K562 (cell line): ENCODE results near the gene ITGBL1. TPM values are rescaled to one million over a fixed set of nuclear protein-coding genes. Genes with fewer than 3 reads are reported as not detected.

Experiments used
- ATAC-seq: fragments of 200-7000 bp; cut with Tn5 transposase; 3 replicates; pipeline ENCODE4 v1.9.1; 2020; ENCODE audit warnings: moderate library complexity
- BruUV-seq: library from RNA; stranded (reverse); fragments of 400-500 nt; replicated peaks from 2 replicates; lab custom pipeline; 2021; lab: Mats Ljungman, UMichigan
- CTCF ChIA-PET: fragments of 300-600 bp; formaldehyde crosslinking; extraction: SDS; loops from one replicate; lab custom pipeline; 2021; ENCODE audit warnings: low intra/inter-chr PET ratio; lab: Yijun Ruan, JAX
- POLR2A ChIA-PET: fragments of 300-600, 350-650 bp; sonication (Branson Sonifier 250); formaldehyde crosslinking; extraction: SDS; loops from one replicate; lab custom pipeline; 2021; ENCODE audit warnings: antibody characterized with exemption, inconsistent platforms; lab: Yijun Ruan, JAX
- DNase-seq, 4 experiments: peaks; one replicate each; pipeline versions ENCODE4 v3.0.0 to v3.0.0-alpha.2; 2011 to 2018; ENCODE audit warnings: low spot score in 3 of 4, mixed read lengths in 3 of 4; ENCODE audit errors: extremely low read depth in 1 of 4
- FAIRE-seq: peaks from 2 replicates; lab custom pipeline; 2011; peaks lifted over from hg19 to GRCh38; lab: Jason Lieb, UNC
- H2AFZ ChIP-seq: 2 replicates; pipeline ENCODE4 v1.6.0; 2011; ENCODE audit warnings: low read depth, low read length, control low read depth, inconsistent platforms
- H3K27ac ChIP-seq: fragments of 200-600 bp; 3 replicates; pipeline ENCODE4 v1.8.0; 2011; ENCODE audit warnings: low read depth, mild to moderate bottlenecking, control low read depth, inconsistent platforms, low read length, moderate library complexity, mixed read lengths; ENCODE audit errors: extremely low read depth
- H3K27me3 ChIP-seq, 2 experiments: fragments of 300-600 bp in 1 of 2; 2 replicates in 1 of 2; 3 replicates in 1 of 2; pipeline versions ENCODE4 v1.6.0 to v1.8.0; 2011; ENCODE audit warnings: inconsistent platforms in 2 of 2, low read length in 2 of 2, mild to moderate bottlenecking in 1 of 2, mixed read lengths in 1 of 2, moderate library complexity in 1 of 2; ENCODE audit not compliant: control insufficient read depth in 2 of 2, insufficient read depth in 2 of 2
- H3K36me3 ChIP-seq: fragments of 300-600 bp; 3 replicates; pipeline ENCODE4 v1.8.0; 2011; ENCODE audit warnings: mild to moderate bottlenecking, low read length, inconsistent platforms; ENCODE audit not compliant: control insufficient read depth, insufficient read depth
- H3K4me1 ChIP-seq, 2 experiments: fragments of 200-600 bp in 1 of 2; replicated peaks in 1 of 2; 2 replicates in 1 of 2; 3 replicates in 1 of 2; pipeline versions ENCODE4 v1.5.1 to v1.8.0; 2011; ENCODE audit warnings: inconsistent platforms in 2 of 2, low read length in 2 of 2, mild to moderate bottlenecking in 1 of 2, mixed read lengths in 1 of 2, moderate library complexity in 1 of 2; ENCODE audit not compliant: control insufficient read depth in 2 of 2, insufficient read depth in 2 of 2
- H3K4me2 ChIP-seq: 2 replicates; pipeline ENCODE4 v1.6.1; 2011; ENCODE audit warnings: low read length, control low read depth, inconsistent platforms, mixed read lengths; ENCODE audit not compliant: insufficient read depth
- H3K4me3 ChIP-seq: fragments of 200-600 bp; sonication (generic), shearing (Covaris generic); 2 replicates; pipeline ENCODE4 v1.5.1; 2016; ENCODE audit warnings: control low read depth, inconsistent platforms
- H3K79me2 ChIP-seq: fragments of 200-600 bp; 3 replicates; pipeline ENCODE4 v1.8.0; 2011; ENCODE audit warnings: low read length, inconsistent platforms; ENCODE audit not compliant: control insufficient read depth, insufficient read depth
- H3K9ac ChIP-seq, 2 experiments: 2 replicates each; pipeline versions ENCODE4 v1.6.0 to v1.6.1; 2011; ENCODE audit warnings: low read depth in 2 of 2, low read length in 2 of 2, control low read depth in 1 of 2, inconsistent platforms in 1 of 2, mild to moderate bottlenecking in 1 of 2, mixed read lengths in 1 of 2; ENCODE audit not compliant: insufficient read depth in 1 of 2
- H3K9me1 ChIP-seq: one replicate; pipeline ENCODE4 v1.6.0; 2011; ENCODE audit warnings: inconsistent platforms, mild to moderate bottlenecking, low read length, moderate library complexity; ENCODE audit not compliant: control insufficient read depth, insufficient read depth
- H3K9me3 ChIP-seq: replicated peaks from 2 replicates; pipeline ENCODE4 v1.5.1; 2011; ENCODE audit warnings: low read depth, low read length, inconsistent platforms; ENCODE audit not compliant: control insufficient read depth, insufficient read depth
- H4K20me1 ChIP-seq: replicated peaks from 2 replicates; pipeline ENCODE4 v1.6.1; 2011; ENCODE audit warnings: low read length, inconsistent platforms, mixed read lengths; ENCODE audit not compliant: control insufficient read depth, insufficient read depth
- BACH1 ChIP-seq: fragments of 200-800 bp; sonication (Bioruptor generic); IDR thresholded peaks from 2 replicates; pipeline ENCODE4 v1.6.1; 2016; ENCODE audit warnings: missing genetic modification characterization, missing compliant biosample characterization
- C11orf30 ChIP-seq: fragments of 450-650 bp; IDR thresholded peaks from 2 replicates; pipeline ENCODE4 v1.6.1; 2016; ENCODE audit warnings: low read depth, mild to moderate bottlenecking
- CBFB ChIP-seq: sonication (generic); formaldehyde crosslinking; IDR thresholded peaks from 2 replicates; pipeline ENCODE4 v1.4.0; 2020; ENCODE audit warnings: mild to moderate bottlenecking, missing genetic modification reagents
- GTF2E2 ChIP-seq: fragments of 200-800 bp; sonication (Bioruptor generic); IDR thresholded peaks from 2 replicates; pipeline ENCODE4 v1.6.1; 2016; ENCODE audit warnings: missing genetic modification characterization, missing compliant biosample characterization
- HNRNPH1 ChIP-seq: fragments of 200-400 bp; formaldehyde crosslinking; optimal IDR thresholded peaks from 2 replicates; pipeline ENCODE3; 2017; ENCODE audit warnings: low read depth, mild to moderate bottlenecking, low read length, moderate library complexity
- PRPF4 ChIP-seq: fragments of 200-400 bp; formaldehyde crosslinking; IDR thresholded peaks from one replicate; pipeline ENCODE4 v1.6.1; 2017; ENCODE audit warnings: low read length, low read depth, mild to moderate bottlenecking; ENCODE audit not compliant: insufficient read depth, poor library complexity, severe bottlenecking
- SIX5 ChIP-seq, 2 experiments: IDR thresholded peaks; 2 replicates each; pipeline ENCODE4 v1.6.1; 2011; ENCODE audit warnings: low read length in 2 of 2, borderline replicate concordance in 1 of 2, low read depth in 1 of 2, mild to moderate bottlenecking in 1 of 2, moderate library complexity in 1 of 2; ENCODE audit not compliant: insufficient read depth in 1 of 2
- ZNF41 ChIP-seq: fragments of 250-450 bp; sonication (Bioruptor Pico); conservative IDR thresholded peaks from 2 replicates; pipeline ENCODE4 v1.4.0; 2020; ENCODE audit warnings: mild to moderate bottlenecking
- whole genome bisulfite sequencing: fragments of 100-300 bp; shearing (Covaris generic); methylation state at CpG from one replicate; pipeline ENCODE4 v1.1.6; 2016; ENCODE audit warnings: low coverage, mixed read lengths; ENCODE audit not compliant: insufficient coverage; ENCODE audit errors: missing lambda C conversion rate; 5-methylcytosine and 5-hydroxymethylcytosine counted together
- in situ Hi-C: fragments of 300-500 bp; cut with MboI; formaldehyde crosslinking; loops from 4 replicates; pipeline ENCODE4 v1.15.0; 2018; ENCODE audit warnings: inconsistent platforms, mixed read lengths
- intact Hi-C: fragments of 100-400 bp; cut with micrococcal nuclease; formaldehyde crosslinking; loops from 2 replicates; pipeline ENCODE4 v1.14.2; 2022
- polyA plus RNA-seq, 8 experiments: library from polyadenylated mRNA; depleted of rRNA in 4 of 8; stranded (reverse) in 5 of 8; unstranded in 3 of 8; fragments of >200 nt; fragmentation: Nextera tagmentation in 2 of 8; fragmentation: Illumina TruSeq in 1 of 8; extraction: Ambion mirVana in 2 of 8; extraction: Trizol in 1 of 8; gene quantifications; 2 replicates each; pipeline versions ENCODE4 v1.2.1 to v1.2.3, GENCODE V29; 2011 to 2014; ENCODE audit warnings: inconsistent platforms in 1 of 8, missing spikeins in 1 of 8
- total RNA-seq, 7 experiments: library from RNA; depleted of rRNA in 6 of 7; stranded (reverse); fragments of >200 nt in 6 of 7; fragmentation: Illumina TruSeq in 2 of 7; extraction: Trizol in 2 of 7; gene quantifications; 2 replicates each; pipeline versions ENCODE4 v1.2.1 to v1.2.3, GENCODE V29; 2011 to 2021; ENCODE audit warnings: low replicate concordance in 1 of 7

ITGBL1 gene
- total and polyA plus RNA-seq, 9 of the 15 experiments (the other 6 are each of a cell fraction or from before 2014, with no cell fraction given), result 0.04 to 0.73 (median 0.32) TPM; not detected in 1

GRCh38 chr13:101434486-101434885 lies 18.0 kb upstream of the ITGBL1 start:
- Histone ChIP-seq H3K9me1 (no peaks in the 10 kb centered on the region), H3K27me3 (no peaks in the 10 kb centered on the region), H2AFZ (no peak overlapping the region), H3K4me1 (no peaks in the 10 kb centered on the region), H3K4me3 (no peak overlapping the region), H3K79me2 (no peaks in the 10 kb centered on the region), H3K27ac (no peak overlapping the region), H3K9me3 (no peaks in the 10 kb centered on the region), H4K20me1 (no peaks in the 10 kb centered on the region), H3K4me2 (no peak overlapping the region), H3K9ac (no peak overlapping the region), H3K36me3 (no peaks in the 10 kb centered on the region)
- 3% methylated on average over 3 of the region's 3 CpGs for WGBS
- in situ Hi-C loops (no loop called here), intact Hi-C loops (no loop called here)
- POLR2A ChIA-PET, result no interaction called here
- FAIRE-seq, result no peak
- ATAC-seq, result no peak
- CTCF ChIA-PET, result no interaction called here
- TF ChIP-seq C11orf30, result no peak
- no peak for TF ChIP-seq GTF2E2 (tag)
- no peak for TF ChIP-seq ZNF41 (CRISPR knock-in tag)
- no peak for TF ChIP-seq BACH1 (tag)
- TF ChIP-seq SIX5 (IDR thresholded peaks at IDR 0.05; ENCODE audit: borderline replicate concordance in 1 of 2, insufficient read depth in 1 of 2, low read depth in 1 of 2, low read length in 2 of 2), result no peak
- DNase-seq, result no peak
- BruUV-seq, result no TSS peak

GRCh38 chr13:101447852-101448251 lies 4.6 kb upstream of the ITGBL1 start:
- in situ Hi-C loops, result no loop called here
- BruUV-seq, result no TSS peak
- H3K27ac ChIP-seq, result no peak overlapping the region

More at GRCh38 chr13:101447852-101448251, 4.6 kb upstream of the ITGBL1 start:
- TF ChIP-seq HNRNPH1 (no peak), PRPF4 (no peak), CBFB (no peak)
- TF ChIP-seq, all 486 proteins: peak for 0
- H3K36me3 ChIP-seq, result no peaks in the 10 kb centered on the region
- H3K9ac ChIP-seq, result no peak overlapping the region
- CTCF ChIA-PET, result no interaction called here
- no peaks in the 10 kb centered on the region for H3K79me2 ChIP-seq
- no peak overlapping the region for H3K4me2 ChIP-seq
- no peaks in the 10 kb centered on the region for H4K20me1 ChIP-seq
- H3K4me3 ChIP-seq, result no peak overlapping the region
- no peak for FAIRE-seq
- POLR2A ChIA-PET, result no interaction called here
- H3K27me3 ChIP-seq, result no peaks in the 10 kb centered on the region
- ATAC-seq, result no peak
- H3K4me1 ChIP-seq, result no peaks in the 10 kb centered on the region
- H3K9me1 ChIP-seq, result no peaks in the 10 kb centered on the region
- WGBS, result 4% methylated on average over 4 of the region's 4 CpGs
- intact Hi-C loops, result no loop called here
- no peak overlapping the region for H2AFZ ChIP-seq
- no peak for DNase-seq
- no peaks in the 10 kb centered on the region for H3K9me3 ChIP-seq
